Kasumi-1 (cell line): Measurements from ENCODE around the gene UNC50.

ENCODE experiments used
- DNase-seq, 2 experiments: peaks; one replicate each; lab custom pipeline; 2025; lab: John Stamatoyannopoulos, UW

Gene UNC50

DNA sequence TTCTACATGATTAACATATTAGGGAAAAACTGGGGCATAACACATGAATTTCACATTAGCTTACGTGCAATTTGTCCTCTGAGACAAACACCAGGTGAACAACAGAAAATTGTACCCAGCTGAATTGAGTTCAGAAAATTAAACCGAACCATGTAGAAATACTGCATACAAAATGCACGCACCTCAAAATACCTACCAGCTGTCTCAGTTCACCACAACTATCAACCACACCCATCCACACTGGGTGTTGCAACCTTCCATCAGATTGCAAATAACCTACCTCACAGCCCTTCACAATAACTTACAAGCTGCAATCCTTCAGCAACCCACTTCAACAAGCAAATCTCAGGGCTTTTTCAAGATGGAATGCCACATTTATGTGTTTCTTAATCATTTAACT is 55.9 kb downstream of the UNC50 start:
- DNase-seq, result no peak

DNA sequence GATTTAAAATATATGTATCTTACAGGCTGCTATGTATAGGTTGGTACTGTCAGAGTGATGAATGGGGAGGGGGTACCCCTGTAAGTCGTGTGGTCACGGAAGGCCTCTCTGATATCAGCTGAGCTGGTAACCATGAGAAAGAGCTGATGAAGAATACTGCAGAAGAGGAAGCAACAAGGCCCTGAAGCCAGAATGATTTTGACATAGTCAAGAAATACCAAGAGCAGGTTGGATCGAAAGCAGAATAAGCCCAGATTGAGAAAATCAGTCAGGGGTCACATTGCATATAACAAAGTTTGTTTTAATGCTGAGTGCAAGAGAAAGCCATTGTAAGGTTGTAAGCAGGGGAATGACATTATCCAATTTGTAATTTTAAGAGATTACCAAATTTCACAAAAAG is 57.3 kb downstream of the UNC50 start:
- no peak for DNase-seq
